ENCODE measurements around the gene CRNKL1.

Gene CRNKL1

GRCh38 chr20:20076297-20077065 lies 24.2 kb upstream of the CRNKL1 start:
- no peak overlapping the region for H3K27ac ChIP-seq
- TF ChIP-seq ZFX (IDR thresholded peaks at IDR 0.05): no peak
- TF ChIP-seq, protein P1, sequence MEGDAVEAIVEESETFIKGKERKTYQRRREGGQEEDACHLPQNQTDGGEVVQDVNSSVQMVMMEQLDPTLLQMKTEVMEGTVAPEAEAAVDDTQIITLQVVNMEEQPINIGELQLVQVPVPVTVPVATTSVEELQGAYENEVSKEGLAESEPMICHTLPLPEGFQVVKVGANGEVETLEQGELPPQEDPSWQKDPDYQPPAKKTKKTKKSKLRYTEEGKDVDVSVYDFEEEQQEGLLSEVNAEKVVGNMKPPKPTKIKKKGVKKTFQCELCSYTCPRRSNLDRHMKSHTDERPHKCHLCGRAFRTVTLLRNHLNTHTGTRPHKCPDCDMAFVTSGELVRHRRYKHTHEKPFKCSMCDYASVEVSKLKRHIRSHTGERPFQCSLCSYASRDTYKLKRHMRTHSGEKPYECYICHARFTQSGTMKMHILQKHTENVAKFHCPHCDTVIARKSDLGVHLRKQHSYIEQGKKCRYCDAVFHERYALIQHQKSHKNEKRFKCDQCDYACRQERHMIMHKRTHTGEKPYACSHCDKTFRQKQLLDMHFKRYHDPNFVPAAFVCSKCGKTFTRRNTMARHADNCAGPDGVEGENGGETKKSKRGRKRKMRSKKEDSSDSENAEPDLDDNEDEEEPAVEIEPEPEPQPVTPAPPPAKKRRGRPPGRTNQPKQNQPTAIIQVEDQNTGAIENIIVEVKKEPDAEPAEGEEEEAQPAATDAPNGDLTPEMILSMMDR (conservative IDR thresholded peaks at IDR 0.05): no peak

DNA sequence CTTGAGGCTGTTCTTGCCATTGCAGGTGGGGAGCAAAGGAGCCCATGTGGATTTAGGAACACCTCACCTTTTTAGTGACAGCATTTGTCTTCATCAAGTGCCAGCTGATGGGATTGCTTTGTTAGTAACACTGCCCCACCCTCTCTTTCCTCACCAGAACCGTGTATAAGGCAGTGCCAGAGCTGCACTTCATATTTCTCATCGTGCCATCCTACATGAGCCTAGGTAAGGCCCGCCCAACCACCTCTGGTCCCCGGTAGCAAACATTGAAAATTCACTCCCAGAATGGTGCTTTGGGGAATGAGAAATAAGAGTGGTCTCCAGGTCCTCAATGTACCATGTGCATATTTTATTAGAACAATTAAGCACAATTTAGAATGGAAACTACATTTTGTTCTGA lies 22.8 kb upstream of the CRNKL1 start:
- no peak for TF ChIP-seq ZFX (IDR thresholded peaks at IDR 0.05)
- no peak overlapping the region for H3K27ac ChIP-seq

GRCh38 chr20:20073801-20074371 lies 21.6 kb upstream of the CRNKL1 start:
- TF ChIP-seq, protein P1 (conservative IDR thresholded peaks at IDR 0.05): no peak
- no peak for TF ChIP-seq ZFX (IDR thresholded peaks at IDR 0.05)
- H3K27ac ChIP-seq: no peak overlapping the region

- TF ChIP-seq ZFX (IDR thresholded peaks at IDR 0.05): no peak
- TF ChIP-seq, protein P1 (conservative IDR thresholded peaks at IDR 0.05): no peak
Measured at GRCh38 chr20:20070871-20071726, 18.8 kb upstream of the CRNKL1 start.

GRCh38 chr20:20065361-20065760 lies 13.1 kb upstream of the CRNKL1 start:
- TF ChIP-seq, protein P1 (conservative IDR thresholded peaks at IDR 0.05): no peak
- no peak for TF ChIP-seq ZFX (IDR thresholded peaks at IDR 0.05)
- no peak overlapping the region for H3K27ac ChIP-seq

More at GRCh38 chr20:20070871-20071726, 18.8 kb upstream of the CRNKL1 start:
- no peak overlapping the region for H3K27ac ChIP-seq

DNA sequence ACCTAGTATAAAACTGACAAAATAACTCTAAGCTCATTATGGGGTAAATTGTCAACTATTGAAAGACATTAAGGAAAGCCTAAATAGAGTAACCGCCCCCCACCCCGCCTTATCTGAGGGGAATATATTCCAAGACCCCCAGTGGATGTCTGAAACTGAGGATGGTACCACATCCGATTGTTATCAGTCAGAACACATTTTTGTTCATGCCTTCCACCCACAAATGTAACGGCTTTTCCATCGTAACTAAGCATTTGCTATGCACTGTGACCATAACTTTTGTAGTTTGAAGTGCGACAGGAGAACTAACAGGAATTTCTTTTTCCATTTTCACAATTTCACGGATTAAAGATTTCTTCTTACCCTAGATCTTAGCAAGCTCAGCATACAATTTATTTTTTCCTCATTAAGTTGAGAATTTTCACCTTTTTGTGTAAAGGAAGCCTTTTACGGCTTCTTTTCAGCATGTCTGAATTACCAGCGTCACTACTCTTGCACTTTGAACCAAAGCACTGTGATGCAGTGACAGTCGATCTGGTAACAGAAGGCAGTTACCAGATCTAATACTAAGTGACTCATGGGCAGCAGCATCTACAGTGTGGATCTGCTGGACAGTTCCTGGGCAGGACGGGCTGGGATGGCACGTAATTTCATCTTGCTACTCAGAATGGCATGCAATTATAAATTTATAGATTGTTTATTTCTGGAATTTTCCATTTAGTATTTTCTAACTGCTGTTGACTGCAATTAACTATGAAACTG lies 11.9 kb upstream of the CRNKL1 start:
- TF ChIP-seq, protein P1 (conservative IDR thresholded peaks at IDR 0.05): no peak
- TF ChIP-seq ZFX (IDR thresholded peaks at IDR 0.05): no peak

GRCh38 chr20:20060234-20060998 lies 8.2 kb upstream of the CRNKL1 start:
- H3K27ac ChIP-seq: no peak overlapping the region
- TF ChIP-seq, protein P1 (conservative IDR thresholded peaks at IDR 0.05): no peak
- TF ChIP-seq ZFX (IDR thresholded peaks at IDR 0.05): no peak

More for the DNA sequence above, 11.9 kb upstream of the CRNKL1 start:
- H3K27ac ChIP-seq: no peak overlapping the region

All from C4-2B (cell line).